HG03565 (cell line): Measurements from ENCODE around the gene KRTAP2-3.
"Not testable (repeated sequence)": the region's sequence is repeated elsewhere in the genome, so short reads cannot be mapped to it uniquely, and the experiment has no call there.

Source experiments
- ATAC-seq: cut with Tn5 transposase; IDR thresholded peaks from one replicate; pipeline ENCODE4 v1.9.1; 2021; ENCODE audit warnings: mild to moderate bottlenecking, moderate library complexity; ENCODE audit not compliant: unreplicated experiment

Gene KRTAP2-3

GRCh38 chr17:41069031-41069430 is 9.1 kb upstream of the KRTAP2-3 start:
- no peak for ATAC-seq

DNA sequence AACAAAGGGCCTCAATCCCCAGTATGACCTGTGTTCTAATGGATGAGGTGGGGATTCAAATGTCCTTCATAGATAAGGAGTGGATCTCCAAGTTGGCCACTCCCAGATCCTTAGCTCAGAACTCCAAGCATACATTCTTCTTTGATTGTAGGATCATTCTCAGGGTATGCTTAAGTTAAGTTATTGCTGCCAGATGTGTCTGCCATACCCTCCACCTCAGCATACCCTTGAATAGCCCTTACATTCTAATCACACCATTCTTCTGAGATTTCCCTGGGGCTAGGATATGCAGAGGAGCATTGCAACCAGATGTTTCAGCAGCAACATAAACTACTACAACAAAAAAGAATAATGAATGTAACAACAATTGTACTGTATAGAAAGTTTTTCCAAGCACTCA is 7.4 kb upstream of the KRTAP2-3 start:
- ATAC-seq = no peak

GRCh38 chr17:41065829-41066624 is 6.1 kb upstream of the KRTAP2-3 start, which contains the start of gene KRTAP2-4:
Gene KRTAP2-4 (minus strand): TSS chr17:41065879. CDS start chr17:41065845, 34 bp downstream.
- ATAC-seq = no peak

- not testable (repeated sequence) for ATAC-seq
Observed at GRCh38 chr17:41065016-41065689, 5.2 kb upstream of the KRTAP2-3 start.

DNA sequence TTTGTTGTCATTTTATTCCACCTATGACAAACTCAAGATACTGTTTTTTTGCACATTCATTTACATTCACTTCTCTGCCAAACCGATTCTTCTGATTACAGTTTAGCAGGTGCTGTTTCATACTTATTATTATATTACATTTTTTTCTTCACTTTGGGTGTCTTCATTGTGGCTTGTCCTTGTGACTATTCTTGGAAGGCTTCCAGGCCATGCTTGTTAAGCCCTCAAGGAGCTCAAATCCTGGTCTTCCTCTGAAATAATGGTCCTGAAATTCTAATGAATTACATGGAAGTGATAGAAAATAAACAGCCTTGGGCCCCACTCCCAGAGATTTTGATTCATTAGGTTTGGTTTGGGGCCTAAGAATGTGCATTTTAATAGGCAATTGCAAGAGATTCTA is 4.4 kb upstream of the KRTAP2-3 start:
- no peak for ATAC-seq

GRCh38 chr17:41063449-41063848 is 3.5 kb upstream of the KRTAP2-3 start:
- ATAC-seq = no peak

DNA sequence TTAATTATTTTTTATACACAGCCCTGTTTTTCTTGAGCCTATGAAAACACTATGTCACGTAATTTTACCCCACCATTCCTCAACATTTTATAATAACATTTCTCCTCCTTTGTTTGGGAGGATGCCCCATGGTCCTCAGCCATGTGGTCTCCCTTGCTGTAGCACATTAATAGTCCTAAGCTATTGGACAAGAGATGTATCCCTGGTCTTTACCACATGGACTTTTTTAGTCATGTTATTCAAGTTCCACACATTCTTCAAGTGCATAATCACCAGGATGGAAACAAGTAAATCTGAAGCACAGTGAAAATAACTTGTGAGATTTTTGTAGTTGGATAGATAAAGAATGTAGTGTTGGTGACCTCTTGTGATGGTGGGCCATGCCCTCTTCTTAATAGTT is 2.0 kb upstream of the KRTAP2-3 start:
- no peak for ATAC-seq

DNA sequence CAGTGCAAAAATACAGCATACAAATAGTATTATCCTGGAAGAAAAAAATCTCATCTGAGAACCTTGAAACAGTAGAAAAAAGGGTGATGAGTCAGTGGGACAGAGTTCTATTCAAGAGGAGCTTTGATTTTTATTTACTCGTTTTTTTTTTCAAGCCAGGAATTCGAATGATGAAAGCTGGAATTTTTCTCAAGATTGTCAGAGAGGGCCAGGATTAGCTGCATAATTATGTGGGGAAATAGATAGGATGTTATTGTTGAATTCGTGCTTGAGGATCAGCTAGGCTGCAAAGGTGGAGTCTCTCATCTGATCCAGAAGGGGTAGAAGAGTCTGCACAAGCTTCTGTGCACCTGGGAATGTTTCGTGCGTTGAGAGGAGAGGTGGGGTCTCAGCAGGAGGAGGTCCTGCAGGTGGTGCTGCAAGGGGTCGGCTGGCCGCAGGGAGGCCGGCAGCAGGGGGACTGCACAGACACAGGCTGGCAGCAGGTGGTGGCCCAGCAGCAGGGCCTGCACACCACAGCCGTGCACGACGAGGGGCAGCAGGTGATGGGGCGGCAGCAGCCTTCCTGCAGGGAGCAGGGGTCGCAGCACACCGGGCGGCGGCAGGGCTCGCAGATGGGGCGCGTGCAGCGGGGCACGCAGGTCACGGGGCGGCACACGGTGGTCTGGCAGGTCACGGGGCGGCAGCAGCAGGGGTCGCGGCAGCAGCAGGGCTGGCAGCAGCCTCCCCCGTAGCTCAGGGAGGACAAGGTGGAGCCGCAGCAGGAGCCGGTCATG is 450 bp downstream of the KRTAP2-3 start:
- not testable (repeated sequence) for ATAC-seq

GRCh38 chr17:41058741-41059140 is 1.2 kb downstream of the KRTAP2-3 start:
- no peak for ATAC-seq

DNA sequence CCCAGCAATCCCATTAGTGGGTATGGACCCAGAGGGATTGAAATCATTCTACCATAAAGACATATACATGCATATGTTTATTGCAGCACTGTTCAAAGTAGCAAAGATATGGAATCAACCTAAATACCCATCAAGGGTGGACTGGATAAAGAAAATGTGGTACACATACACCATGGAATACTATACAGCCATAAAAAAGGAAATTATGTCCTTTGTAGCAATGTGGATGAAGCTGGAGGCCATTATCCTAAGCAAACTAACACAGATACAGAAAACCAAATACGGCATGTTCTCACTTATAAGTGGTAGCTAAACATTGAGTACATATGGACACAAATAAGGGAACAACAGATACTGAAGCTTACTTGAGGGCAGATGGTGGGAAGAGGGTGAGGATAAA is 2.4 kb downstream of the KRTAP2-3 start:
- no peak for ATAC-seq

DNA sequence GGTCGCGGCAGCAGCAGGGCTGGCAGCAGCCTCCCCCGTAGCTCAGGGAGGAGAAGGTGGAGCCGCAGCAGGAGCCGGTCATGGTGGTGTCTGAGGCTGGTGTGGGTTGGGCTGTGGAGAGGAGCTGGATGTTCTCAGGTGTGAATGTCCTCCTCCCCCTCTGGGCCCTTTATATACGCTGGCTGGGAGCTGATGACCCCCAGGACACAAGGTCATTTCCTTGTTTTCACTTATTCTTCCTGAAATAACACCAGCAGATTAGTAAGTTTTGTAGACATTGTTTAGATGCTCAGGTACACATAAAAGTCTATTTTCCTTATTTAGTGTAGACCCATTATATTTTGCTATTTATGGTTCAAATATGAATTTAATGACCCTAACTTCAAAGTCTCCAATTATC is 4.8 kb downstream of the KRTAP2-3 start, which contains the start of gene KRTAP2-2:
Gene KRTAP2-2 (minus strand): TSS at position 101 of the 400 bp plus-strand sequence. CDS start 19 bp downstream, at position 82.
- not testable (repeated sequence) for ATAC-seq

- ATAC-seq = not testable (repeated sequence)
Observed at GRCh38 chr17:41054556-41054955, 5.4 kb downstream of the KRTAP2-3 start.

DNA sequence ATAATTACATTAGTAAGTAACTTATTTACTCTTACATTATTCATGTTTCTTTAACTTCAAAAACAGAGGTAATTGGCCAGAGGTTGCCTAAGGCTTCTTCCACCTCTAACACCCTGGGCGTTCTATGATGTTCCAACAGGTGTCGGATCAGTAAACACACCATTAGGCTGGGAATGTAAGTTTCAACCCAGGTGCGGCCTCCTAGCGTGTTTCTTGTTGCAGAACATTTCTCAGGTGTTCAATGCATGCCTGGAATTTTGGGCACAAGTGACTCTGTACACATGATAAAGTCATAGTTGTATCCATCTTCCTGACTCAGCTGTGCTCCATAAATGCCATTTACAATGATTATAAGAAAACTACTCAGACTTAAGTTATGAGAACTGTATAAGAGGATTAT is 5.9 kb downstream of the KRTAP2-3 start:
- ATAC-seq = no peak

GRCh38 chr17:41052566-41052965 is 7.3 kb downstream of the KRTAP2-3 start:
- no peak for ATAC-seq

- no peak for ATAC-seq
Observed at GRCh38 chr17:41049110-41049509, 10.8 kb downstream of the KRTAP2-3 start.

DNA sequence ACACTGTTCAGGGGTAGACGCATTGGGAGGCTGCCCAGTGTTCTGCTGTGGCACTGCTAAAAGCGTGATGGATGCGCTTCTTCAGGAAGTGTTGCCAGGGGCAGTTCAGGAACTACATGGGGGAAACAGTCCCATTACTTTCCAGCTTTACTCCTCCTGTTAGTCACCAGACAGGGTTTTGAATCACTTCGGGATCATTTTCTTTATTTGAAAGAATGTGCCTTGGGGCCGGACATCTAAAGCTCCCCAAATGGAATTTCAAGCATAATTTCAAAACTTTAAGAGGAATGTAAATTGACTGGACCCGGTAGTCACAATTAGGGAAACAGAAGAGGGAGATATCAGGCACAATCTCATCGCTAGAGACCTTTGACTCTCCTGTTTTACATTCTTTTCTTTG is 11.5 kb downstream of the KRTAP2-3 start:
- no peak for ATAC-seq

DNA sequence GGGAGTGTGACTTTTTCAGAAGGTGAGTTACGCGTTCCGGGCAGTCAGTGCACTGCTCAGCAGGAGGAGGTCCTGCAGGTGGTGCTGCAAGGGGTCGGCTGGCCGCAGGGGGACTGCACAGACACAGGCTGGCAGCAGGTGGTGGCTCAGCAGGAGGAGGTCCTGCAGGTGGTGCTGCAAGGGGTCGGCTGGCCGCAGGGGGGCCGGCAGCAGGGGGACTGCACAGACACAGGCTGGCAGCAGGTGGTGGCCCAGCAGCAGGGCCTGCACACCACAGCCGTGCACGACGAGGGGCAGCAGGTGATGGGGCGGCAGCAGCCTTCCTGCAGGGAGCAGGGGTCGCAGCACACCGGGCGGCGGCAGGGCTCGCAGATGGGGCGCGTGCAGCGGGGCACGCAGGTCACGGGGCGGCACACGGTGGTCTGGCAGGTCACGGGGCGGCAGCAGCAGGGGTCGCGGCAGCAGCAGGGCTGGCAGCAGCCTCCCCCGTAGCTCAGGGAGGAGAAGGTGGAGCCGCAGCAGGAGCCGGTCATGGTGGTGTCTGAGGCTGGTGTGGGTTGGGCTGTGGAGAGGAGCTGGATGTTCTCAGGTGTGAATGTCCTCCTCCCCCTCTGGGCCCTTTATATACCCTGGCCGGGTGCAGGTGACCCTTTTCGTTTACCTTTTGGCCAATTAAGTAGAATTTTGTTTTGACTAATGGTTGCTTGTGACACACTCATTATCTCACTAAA is 13.0 kb downstream of the KRTAP2-3 start, which contains the start of gene KRTAP2-1:
Gene KRTAP2-1 (minus strand): TSS at position 582 of the 731 bp plus-strand sequence. CDS start 49 bp downstream, at position 533.
- not testable (repeated sequence) for ATAC-seq

- ATAC-seq = no peak
Observed at GRCh38 chr17:41042953-41043352, 17.0 kb downstream of the KRTAP2-3 start.

DNA sequence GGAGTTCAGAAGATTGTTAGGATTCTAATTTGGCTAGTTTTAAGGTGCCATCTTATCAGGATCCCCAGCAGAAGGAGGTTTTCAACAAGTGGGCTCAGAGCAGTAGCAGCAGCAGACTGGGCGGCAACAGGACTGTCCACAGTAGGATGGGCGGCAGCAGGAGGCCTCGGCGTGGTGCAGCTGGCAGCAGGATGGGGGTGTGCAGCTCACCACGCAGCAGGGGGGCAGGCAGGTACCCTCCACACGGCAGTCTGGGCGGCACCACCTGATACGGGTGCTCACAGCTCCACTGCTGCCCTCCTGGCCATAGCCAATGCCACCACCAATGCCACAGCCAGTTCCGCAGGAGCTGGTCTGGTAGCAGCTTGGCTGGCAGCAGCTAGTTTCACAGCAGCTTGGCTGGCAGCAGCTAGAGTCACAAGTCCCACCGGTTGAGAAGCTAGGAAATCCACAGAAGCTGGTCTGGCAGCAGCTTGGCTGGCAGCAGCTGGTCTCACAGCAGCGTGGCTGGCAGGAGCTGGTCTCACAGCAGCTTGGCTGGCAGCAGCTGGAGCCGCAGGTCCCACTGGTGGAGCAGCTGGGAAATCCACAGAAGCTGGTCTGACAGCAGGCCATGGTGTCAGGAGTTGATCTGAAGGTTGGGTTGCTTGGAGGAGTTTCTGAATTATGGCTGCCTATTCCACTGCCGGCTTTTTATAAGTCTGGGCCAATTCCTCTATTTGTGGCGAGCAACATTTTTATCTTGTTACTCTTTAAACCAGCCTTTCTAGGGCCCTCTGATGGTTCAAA is 18.9 kb downstream of the KRTAP2-3 start, which contains the start of gene KRTAP1-1:
Gene KRTAP1-1 (minus strand): TSS at position 668 of the 789 bp plus-strand sequence. CDS start 53 bp downstream, at position 615.
- not testable (repeated sequence) for ATAC-seq
